Left lobe of liver (tissue), 2 donors: Measurements from ENCODE around the gene LPGAT1. TPM values are rescaled to one million over a fixed set of nuclear protein-coding genes. Genes with fewer than 3 reads are reported as not detected.
"Not testable (repeated sequence)": the region's sequence is repeated elsewhere in the genome, so short reads cannot be mapped to it uniquely, and the experiment has no call there.

Experiments
- ATAC-seq: fragments of 200-7000 bp; cut with Tn5 transposase; one replicate; pipeline ENCODE4 v1.9.1; 2020; ENCODE audit warnings: mild to moderate bottlenecking, moderate library complexity
- DNase-seq: peaks from one replicate; pipeline ENCODE4 v3.0.0-alpha.2; 2020; ENCODE audit warnings: low spot score
- total RNA-seq: library from RNA; stranded (reverse); gene quantifications from one replicate; pipeline ENCODE4 v1.2.1, GENCODE V29; 2021
- donor health status: DM: no; HTN: no; CAD: no; lungs with moderate emphysema.
- donor health status: DM: no; HTN: yes; CAD: no.

Gene LPGAT1
- total RNA-seq, result 35.0 TPM

DNA sequence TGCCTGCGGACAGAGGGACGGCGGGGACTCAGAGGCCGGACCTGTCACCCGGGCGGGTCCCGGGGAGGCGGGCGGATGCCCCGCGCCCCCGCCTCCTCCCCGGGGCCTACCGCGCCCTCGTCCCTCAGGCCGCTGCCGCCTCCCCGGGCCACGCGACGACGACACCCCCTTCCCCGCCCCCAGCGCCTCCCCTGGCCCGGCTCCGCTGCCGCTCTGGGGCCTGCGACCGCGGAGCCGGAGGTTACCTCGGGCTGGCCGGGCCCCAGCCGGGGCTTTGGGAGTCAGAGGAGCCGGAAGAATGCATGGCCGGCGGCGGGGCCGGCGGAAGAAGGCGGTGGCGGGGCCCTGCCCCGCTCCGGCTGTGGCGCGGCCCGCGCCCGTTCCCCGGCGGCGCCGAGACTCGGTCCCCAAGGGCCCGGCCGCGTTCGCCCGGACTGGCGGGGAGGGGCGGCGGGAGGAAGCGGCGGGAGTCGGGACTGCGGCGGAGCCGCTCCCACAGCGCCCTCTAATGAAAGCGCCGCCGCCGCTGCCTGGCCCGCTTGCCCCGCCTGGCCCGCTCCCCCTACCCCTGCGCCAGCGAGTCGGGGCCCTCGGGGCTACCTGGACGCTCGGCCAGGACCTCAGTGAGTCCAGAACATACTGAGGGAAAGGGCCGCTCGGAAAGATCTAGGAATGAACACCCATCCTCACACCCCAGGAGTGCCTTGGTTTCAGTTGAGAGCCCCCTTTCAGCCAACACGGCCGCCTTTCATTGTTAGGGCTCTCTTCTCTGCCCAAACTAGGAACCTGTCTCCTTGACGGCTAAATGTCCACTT is at the start of gene LPGAT1:
Gene LPGAT1, minus strand, starts transcription at position 436 of the 815 bp plus-strand sequence. CDS start 1,467 bp downstream, outside the sequence.
- DNase-seq (peak; percentile 88), ATAC-seq (peak; percentile 92)

DNA sequence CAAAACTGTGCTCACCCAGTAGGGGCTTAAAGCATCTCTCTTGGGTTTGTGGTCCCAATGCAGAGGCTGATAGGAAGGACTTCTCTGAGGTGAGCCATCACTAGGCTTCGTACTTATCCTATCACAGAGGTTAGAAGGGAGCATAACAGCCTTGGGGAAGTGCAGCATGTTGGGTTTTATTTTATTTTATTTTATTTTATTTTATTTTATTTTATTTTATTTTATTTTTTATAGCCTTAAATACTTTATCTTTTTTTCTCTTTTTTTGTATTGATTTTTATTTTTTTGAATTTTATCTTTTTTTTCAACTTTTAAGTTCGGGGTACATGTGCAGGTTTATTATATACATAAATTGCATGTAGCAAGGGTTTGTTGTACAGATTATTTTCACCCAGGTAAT is 48.9 kb upstream of the LPGAT1 start:
- DNase-seq (no peak), ATAC-seq (no peak)

DNA sequence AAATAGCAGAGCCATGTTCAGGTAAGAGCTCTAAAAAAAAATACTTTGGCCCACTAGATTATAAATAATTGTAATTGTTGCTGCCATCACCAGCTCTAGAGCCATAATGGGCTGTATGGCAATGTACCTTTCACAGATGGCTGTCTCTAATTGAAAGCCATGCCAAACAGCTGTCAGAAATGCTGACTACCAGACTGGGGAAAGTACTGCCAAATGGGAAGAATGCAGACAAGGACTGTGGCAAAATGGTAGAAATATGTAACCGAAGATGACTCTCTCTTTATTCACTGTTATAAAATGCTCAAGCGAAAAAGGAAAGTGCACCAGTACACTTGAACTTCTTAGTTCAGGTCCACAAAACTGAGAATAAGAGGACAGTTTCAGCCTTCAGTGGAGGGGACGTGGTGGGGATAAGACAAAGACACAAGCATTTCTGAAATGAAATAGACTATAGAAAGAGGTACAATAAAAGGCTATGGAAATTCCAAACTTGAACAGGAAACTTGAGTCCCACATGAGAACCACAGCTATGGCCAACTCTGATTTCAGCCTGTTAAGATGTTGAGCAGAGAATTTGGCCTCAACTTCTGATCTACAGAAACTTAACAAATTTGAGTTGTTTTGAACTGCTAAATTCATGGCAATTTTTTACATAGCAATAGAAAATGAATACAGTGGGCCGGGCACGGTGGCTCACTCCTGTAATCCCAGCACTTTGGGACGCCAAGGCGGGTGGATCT is 46.5 kb upstream of the LPGAT1 start:
- no peak for ATAC-seq
- no peak for DNase-seq

DNA sequence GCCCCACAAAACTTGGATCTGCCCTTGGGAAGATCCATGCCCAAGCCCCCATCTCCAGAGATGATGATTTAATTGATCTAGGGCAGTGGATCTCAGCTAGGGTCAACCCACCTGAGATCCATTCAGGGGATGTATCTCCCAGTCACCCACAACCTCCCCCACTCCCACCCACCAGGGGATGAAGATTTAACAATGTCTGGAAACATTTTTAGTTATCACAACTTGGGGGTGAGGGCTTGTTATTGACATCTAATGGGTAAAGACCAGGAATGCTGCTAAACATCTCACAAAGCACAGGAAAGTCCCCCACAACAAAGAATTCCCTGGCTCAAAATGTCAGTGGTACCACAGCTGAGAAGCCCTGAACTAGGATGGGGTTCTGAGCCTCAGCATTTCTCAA is 45.0 kb upstream of the LPGAT1 start:
- DNase-seq, result no peak
- no peak for ATAC-seq

DNA sequence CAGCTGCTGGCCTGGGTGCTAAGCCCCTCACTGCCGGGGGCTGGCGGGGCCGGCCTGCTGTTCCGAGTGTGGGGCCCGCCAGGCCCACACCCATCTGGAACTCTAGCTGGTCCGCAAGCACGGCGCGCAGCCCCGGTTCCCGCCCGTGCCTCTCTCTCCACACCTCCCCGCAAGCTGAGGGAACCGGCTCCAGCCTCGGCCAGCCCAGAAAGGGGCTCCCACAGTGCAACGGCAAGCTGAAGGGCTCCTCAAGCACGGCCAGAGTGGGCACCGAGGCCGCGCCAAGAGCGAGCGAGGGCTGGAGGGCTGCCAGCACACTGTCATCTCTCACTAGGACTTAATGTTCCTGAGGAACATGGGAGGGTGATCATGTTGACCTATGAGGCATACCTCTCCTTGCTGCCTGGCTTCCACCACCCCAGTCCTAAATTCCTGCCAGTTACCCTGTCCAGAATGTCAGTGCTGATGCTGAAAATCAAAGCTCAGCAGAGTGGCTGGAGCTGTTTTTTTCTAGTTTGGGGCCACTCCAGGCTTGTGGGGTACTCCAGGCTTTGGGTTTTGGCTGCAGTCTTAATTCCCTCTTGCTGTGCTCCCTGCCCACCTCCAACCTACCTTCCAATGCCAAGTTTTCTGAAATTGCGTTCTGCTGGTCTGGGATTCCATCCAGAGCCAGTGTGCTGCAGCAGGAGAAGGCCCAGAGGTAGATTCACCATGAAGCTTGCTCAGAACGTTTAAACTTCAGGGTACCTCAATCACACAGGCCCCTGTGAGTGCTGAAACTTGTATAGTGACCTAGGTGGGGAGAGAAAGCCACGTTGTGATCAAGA is 44.2 kb upstream of the LPGAT1 start:
- peak; percentile 63 for ATAC-seq
- DNase-seq, result no peak

DNA sequence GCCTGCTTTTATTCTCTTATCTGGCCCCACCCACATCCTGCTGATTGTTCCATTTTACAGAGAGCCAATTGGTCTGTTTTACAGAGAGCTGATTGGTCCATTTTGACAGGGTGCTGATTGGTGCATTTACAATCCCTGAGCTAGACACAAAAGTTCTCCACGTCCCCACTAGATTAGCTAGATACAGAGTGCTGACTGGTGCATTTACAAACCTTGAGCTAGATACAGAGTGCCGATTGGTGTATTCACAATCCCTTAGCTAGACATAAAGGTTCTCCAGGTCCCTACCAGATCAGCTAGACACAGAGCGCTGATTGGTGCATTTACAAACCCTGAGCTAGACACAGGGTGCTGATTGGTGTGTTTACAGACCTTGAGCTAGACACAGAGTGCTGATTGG is 43.2 kb upstream of the LPGAT1 start:
- DNase-seq, ATAC-seq: not testable (repeated sequence)

DNA sequence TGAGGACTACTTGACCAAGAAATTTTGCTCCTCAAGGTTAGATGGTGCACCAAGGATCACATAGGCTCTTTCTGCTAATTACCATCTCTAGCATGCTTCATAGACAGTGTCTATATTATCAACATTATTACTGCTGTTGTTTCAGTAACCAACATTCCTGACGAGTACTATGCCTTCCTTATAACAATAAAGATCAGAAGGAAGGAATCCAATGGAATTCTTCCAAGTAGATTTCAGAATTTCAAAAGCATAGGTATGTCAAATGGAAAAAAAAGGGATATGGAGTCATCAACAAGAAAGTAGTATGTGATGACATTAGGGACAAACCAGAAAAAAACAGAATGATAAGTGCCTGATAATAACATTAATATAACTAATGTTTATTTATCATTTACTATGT is 39.6 kb upstream of the LPGAT1 start:
- DNase-seq (no peak), ATAC-seq (no peak)

DNA sequence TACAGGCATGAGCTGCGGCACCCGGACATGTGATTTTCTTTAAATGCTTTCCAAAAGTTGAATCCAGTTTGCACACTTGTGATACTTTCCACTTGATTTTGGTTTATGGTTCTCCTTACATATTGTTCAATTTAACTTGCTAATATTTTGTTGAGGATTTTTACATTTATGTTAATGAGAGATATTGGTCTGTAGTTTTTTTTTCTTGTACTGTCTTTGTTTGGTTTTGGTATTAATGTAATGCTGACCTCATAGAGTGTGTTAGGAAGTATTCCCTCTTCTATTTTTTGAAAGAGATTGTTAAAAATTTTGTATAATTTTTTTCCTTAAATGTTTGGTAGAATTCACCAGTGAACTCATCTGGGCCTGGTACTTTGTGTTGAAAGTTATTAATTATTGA is 34.6 kb upstream of the LPGAT1 start:
- DNase-seq (no peak), ATAC-seq (no peak)

- ATAC-seq (no peak), DNase-seq (no peak)
These were observed 28.8 kb upstream of the LPGAT1 start for GRCh38 chr1:211859405-211859804.

DNA sequence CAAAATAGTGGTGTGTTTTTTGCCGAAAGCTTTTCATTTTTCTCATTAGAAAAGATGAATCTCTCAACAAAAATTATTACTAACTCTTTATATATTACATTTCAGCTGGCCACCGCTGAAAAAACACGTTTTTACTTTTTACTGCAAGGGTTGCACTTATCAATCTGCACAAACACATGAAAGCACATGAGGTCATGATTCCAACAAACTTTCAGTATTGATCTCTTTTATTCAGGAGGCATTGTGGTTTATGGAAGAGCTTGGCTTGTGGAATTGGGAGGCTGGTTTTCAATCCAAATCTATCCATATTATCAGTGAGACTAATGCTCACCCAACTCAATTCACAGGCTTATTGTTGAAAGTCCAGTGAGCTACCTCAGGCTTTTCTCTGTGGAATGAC is 20.6 kb upstream of the LPGAT1 start:
- ATAC-seq (peak; percentile 43), DNase-seq (no peak)

GRCh38 chr1:211843507-211844298 is 13.1 kb upstream of the LPGAT1 start:
- ATAC-seq, result no peak
- DNase-seq, result no peak

DNA sequence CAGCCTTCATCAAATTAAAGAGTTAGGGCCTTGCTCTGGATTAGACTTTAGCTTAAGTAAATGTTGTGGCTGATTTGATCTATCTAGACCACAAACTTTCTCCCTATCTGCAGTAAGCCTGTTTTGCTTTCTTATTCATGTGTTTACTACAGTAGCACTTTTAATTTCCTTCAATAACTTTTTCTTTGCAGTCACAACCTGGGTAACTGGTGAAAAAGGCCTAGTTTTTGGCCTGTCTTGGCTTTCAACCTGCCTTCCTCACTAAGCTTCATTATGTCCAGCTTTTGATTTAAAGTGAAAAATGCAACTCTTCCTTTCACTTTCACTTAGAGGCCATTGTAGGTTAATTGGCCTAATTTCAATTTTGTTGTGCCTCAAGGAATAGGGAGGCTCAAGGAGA is 12.5 kb upstream of the LPGAT1 start:
- DNase-seq, result no peak
- peak; percentile 72 for ATAC-seq

DNA sequence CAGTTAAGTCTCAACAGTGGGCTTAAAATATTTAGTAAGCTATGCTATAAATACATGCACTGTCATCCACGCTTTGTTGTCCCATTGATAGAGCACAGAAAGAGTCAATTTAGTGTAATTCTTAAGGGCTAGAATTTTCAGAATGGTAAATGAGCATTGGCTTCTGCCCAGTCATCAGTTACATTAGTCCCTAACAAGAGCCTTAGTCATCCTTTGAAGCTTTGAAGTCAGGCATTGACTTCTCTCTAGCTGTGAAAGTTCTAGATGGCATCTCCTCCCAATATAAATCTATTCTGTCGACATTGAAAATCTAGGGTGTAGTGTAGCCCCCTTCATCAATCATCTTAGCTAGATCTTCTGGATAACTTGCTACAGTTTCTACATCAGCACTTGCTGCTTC is 12.0 kb upstream of the LPGAT1 start:
- ATAC-seq, result no peak
- no peak for DNase-seq

GRCh38 chr1:211839106-211839505 is 8.5 kb upstream of the LPGAT1 start:
- no peak for ATAC-seq
- no peak for DNase-seq

DNA sequence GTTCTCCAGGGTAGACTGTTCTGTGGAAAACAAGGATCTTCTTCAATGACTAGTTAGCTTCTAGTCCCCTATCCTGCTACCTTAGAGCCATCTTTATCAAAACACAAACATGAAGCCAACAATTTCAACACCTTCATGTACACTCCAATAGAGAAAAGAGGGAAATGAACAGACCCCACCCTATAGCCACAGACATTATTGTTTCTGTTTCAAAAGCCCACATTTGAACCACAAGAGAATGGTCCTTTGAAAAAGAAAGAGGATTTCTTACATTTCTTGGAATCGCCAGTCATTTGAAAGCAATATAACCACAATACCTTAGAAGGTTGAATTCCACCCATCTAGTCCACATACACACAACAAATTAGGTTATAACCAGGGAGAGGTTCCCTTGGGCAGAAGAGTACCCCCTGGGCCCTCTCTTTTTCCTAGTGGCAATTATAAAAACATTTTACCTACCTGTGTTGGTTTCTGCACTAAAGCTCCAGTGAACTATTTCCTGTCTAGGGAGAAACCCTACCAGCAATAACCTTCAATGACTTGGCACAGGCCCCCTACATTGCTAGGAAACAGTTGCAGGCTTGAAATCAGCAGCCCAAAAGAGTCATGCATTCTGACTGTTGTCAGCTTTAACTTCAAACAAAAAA is 2.7 kb upstream of the LPGAT1 start:
- no peak for DNase-seq
- ATAC-seq, result no peak

DNA sequence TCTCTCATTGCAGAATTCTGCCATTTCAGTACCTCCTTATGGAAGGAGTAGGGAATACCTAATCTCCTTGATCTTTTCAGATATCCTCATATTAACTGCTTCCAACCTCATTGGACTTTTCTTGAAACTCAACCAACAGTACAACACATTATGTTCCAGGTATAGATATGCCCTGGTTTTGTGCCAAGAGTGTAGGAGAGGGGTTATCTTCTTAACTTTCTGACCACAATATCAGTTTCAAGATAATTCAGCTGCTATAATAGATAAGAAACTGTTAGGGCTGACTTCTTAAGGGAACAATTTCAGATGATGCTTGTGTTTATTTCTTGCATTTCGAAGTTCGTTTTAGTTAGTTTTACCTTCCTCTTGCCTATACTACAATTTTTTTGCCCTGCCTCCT is 2.1 kb upstream of the LPGAT1 start:
- DNase-seq (no peak), ATAC-seq (no peak)

- ATAC-seq, result no peak
- no peak for DNase-seq
These were observed 1.2 kb upstream of the LPGAT1 start for GRCh38 chr1:211831558-211832323.

GRCh38 chr1:211830055-211830327 is 572 bp downstream of the LPGAT1 start:
- DNase-seq, result no peak
- ATAC-seq, result no peak

- peak; percentile 39 for ATAC-seq
These were observed 1.1 kb downstream of the LPGAT1 start for GRCh38 chr1:211829343-211830054.

More at GRCh38 chr1:211829343-211830054, 1.1 kb downstream of the LPGAT1 start:
- peak; percentile 67 for DNase-seq
